Measurements from ENCODE around the gene CNN2. TPM values are rescaled to one million over a fixed set of nuclear protein-coding genes. Genes with fewer than 3 reads are reported as not detected.

The CNN2 gene
- 249 and 315 TPM in 2 replicates for total RNA-seq

GRCh38 chr19:1025960-1026782, at the start of gene CNN2:
Gene CNN2 (plus strand): TSS chr19:1026608. CDS start chr19:1026662, 54 bp downstream.

GRCh38 chr19:984165-984967, 42.0 kb upstream of the CNN2 start, which contains the start of gene WDR18:
Gene WDR18 (plus strand): TSS chr19:984345. CDS start chr19:984354, 9 bp downstream.

GRCh38 chr19:1000095-1000494, 26.3 kb upstream of the CNN2 start, which contains the start of gene GRIN3B:
Gene GRIN3B (plus strand): TSS chr19:1000419. CDS start chr19:1000438, 19 bp downstream.

GRCh38 chr19:1020868-1021425, 5.5 kb upstream of the CNN2 start, which contains the start of gene TMEM259:
Gene TMEM259 (minus strand): TSS chr19:1021123. CDS start chr19:1020996, 127 bp downstream.

GRCh38 chr19:1039646-1040475, 13.5 kb downstream of the CNN2 start, which contains the start of gene ABCA7:
Gene ABCA7 (plus strand): TSS chr19:1040107. CDS start chr19:1041362, 1,255 bp downstream.

GRCh38 chr19:1066748-1067340, 40.4 kb downstream of the CNN2 start, which contains the start of gene ARHGAP45:
Gene ARHGAP45 (plus strand): TSS chr19:1067167. CDS start chr19:1067406, 239 bp downstream.

Small RNAs within 50 kb of the gene (small RNA-seq; reads per million reads assigned to genes)
- gene RNU6-2: 6.9 reads per million, percentile 94 among the genes with 10 or more reads in this experiment

Other genes starting within 250 kb of the CNN2 start
- 242 and 257 TPM in 2 replicates for gene PTBP1, start 229.2 kb upstream of the CNN2 start, total RNA-seq
- 0.48 and 1.3 TPM in 2 replicates for gene PLPPR3, start 204.7 kb upstream of the CNN2 start, total RNA-seq
- gene AZU1, start 198.8 kb upstream of the CNN2 start, total RNA-seq: not detected in 2 replicates
- gene PRTN3, start 185.6 kb upstream of the CNN2 start, total RNA-seq: not detected in 2 replicates
- gene ELANE, start 174.3 kb upstream of the CNN2 start, total RNA-seq: not detected in 2 replicates
- gene CFD, start 166.9 kb upstream of the CNN2 start, total RNA-seq: 0.38 and 0.65 TPM in 2 replicates
- gene MED16, start 133.4 kb upstream of the CNN2 start, total RNA-seq: 30.2 and 32.3 TPM in 2 replicates
- not detected in 2 replicates for gene RNU6-9, start 133.1 kb upstream of the CNN2 start, total RNA-seq
- gene R3HDM4, start 113.4 kb upstream of the CNN2 start, total RNA-seq: 47.7 and 60.4 TPM in 2 replicates
- gene KISS1R, start 109.3 kb upstream of the CNN2 start, total RNA-seq: not detected in 2 replicates
- 8.2 and 14.5 TPM in 2 replicates for gene ARID3A, start 100.6 kb upstream of the CNN2 start, total RNA-seq
- gene WDR18, start 42.3 kb upstream of the CNN2 start, total RNA-seq: 74.6 and 116 TPM in 2 replicates
- 1.2 and 4.2 TPM in 2 replicates for gene GRIN3B, start 26.2 kb upstream of the CNN2 start, total RNA-seq
- 82.6 and 118 TPM in 2 replicates for gene TMEM259, start 5.5 kb upstream of the CNN2 start, total RNA-seq
- gene RNU6-2, start 5.1 kb upstream of the CNN2 start, total RNA-seq: not detected in 2 replicates
- 7.6 and 10.1 TPM in 2 replicates for gene ABCA7, start 13.5 kb downstream of the CNN2 start, total RNA-seq
- gene ARHGAP45, start 40.6 kb downstream of the CNN2 start, total RNA-seq: 13.1 and 17.6 TPM in 2 replicates
- gene POLR2E, start 68.8 kb downstream of the CNN2 start, total RNA-seq: 148 and 173 TPM in 2 replicates
- gene GPX4, start 77.4 kb downstream of the CNN2 start, total RNA-seq: 418 and 553 TPM in 2 replicates
- gene SBNO2, start 147.7 kb downstream of the CNN2 start, total RNA-seq: 38.4 and 40.5 TPM in 2 replicates
- gene STK11, start 179.2 kb downstream of the CNN2 start, total RNA-seq: 71.0 and 85.6 TPM in 2 replicates
- 6.4 and 7.2 TPM in 2 replicates for gene CBARP, start 211.4 kb downstream of the CNN2 start, total RNA-seq
- 18.0 and 24.8 TPM in 2 replicates for gene ATP5F1D, start 215.1 kb downstream of the CNN2 start, total RNA-seq
- 23.3 and 24.8 TPM in 2 replicates for gene MIDN, start 222.0 kb downstream of the CNN2 start, total RNA-seq
- 308 and 317 TPM in 2 replicates for gene CIRBP, start 242.7 kb downstream of the CNN2 start, total RNA-seq
- gene FAM174C, start 248.9 kb downstream of the CNN2 start, total RNA-seq: 24.7 and 32.7 TPM in 2 replicates

Measured in vein endothelial cell (primary cell).